ENCODE measurements around the gene ALDH9A1. TPM values are rescaled to one million over a fixed set of nuclear protein-coding genes. Genes with fewer than 3 reads are reported as not detected.
"Not testable (repeated sequence)": the region's sequence is repeated elsewhere in the genome, so short reads cannot be mapped to it uniquely, and the experiment has no call there.

ALDH9A1 gene
- 50.3 and 55.9 TPM in 2 replicates for total RNA-seq (2014; rRNA removed; shearing (Covaris generic))

GRCh38 chr1:165697881-165698760 is at the start of gene ALDH9A1:
ALDH9A1 (minus strand) TSS chr1:165698562; CDS start chr1:165698558, 4 bp downstream.
- peak; percentile 86 for DNase-seq (ENCODE audit: low read depth)

- no peak for DNase-seq (ENCODE audit: low read depth)
Measured at GRCh38 chr1:165747632-165748447, 49.5 kb upstream of the ALDH9A1 start.

- DNase-seq (ENCODE audit: low read depth) = not testable (repeated sequence)
Measured at GRCh38 chr1:165744913-165745312, 46.6 kb upstream of the ALDH9A1 start.

- DNase-seq (ENCODE audit: low read depth) = no peak
Measured at GRCh38 chr1:165742194-165742593, 43.8 kb upstream of the ALDH9A1 start.

- DNase-seq (ENCODE audit: low read depth) = no peak
Measured at GRCh38 chr1:165738794-165739193, 40.4 kb upstream of the ALDH9A1 start.

- DNase-seq (ENCODE audit: low read depth) = no peak
Measured at GRCh38 chr1:165737196-165737595, 38.8 kb upstream of the ALDH9A1 start.

- no peak for DNase-seq (ENCODE audit: low read depth)
Measured at GRCh38 chr1:165734906-165735305, 36.5 kb upstream of the ALDH9A1 start.

- no peak for DNase-seq (ENCODE audit: low read depth)
Measured at GRCh38 chr1:165726841-165727240, 28.5 kb upstream of the ALDH9A1 start.

- DNase-seq (ENCODE audit: low read depth) = no peak
Measured at GRCh38 chr1:165726169-165726568, 27.8 kb upstream of the ALDH9A1 start.

GRCh38 chr1:165717918-165718515 is 19.7 kb upstream of the ALDH9A1 start:
- DNase-seq (ENCODE audit: low read depth) = peak; percentile 64

- DNase-seq (ENCODE audit: low read depth) = not testable (repeated sequence)
Measured at GRCh38 chr1:165716265-165717051, 18.1 kb upstream of the ALDH9A1 start.

GRCh38 chr1:165712764-165713163 is 14.4 kb upstream of the ALDH9A1 start:
- DNase-seq (ENCODE audit: low read depth) = no peak

- DNase-seq (ENCODE audit: low read depth) = no peak
Measured at GRCh38 chr1:165707984-165708706, 9.8 kb upstream of the ALDH9A1 start.

- peak; percentile 38 for DNase-seq (ENCODE audit: low read depth)
Measured at GRCh38 chr1:165703648-165704047, 5.3 kb upstream of the ALDH9A1 start.

GRCh38 chr1:165701922-165702321 is 3.6 kb upstream of the ALDH9A1 start:
- not testable (repeated sequence) for DNase-seq (ENCODE audit: low read depth)

GRCh38 chr1:165699577-165699976 is 1.2 kb upstream of the ALDH9A1 start:
- no peak for DNase-seq (ENCODE audit: low read depth)

- no peak for DNase-seq (ENCODE audit: low read depth)
Measured at GRCh38 chr1:165698761-165699052, 345 bp upstream of the ALDH9A1 start.

GRCh38 chr1:165697491-165697880 is 876 bp downstream of the ALDH9A1 start:
- peak; percentile 23 for DNase-seq (ENCODE audit: low read depth)

- peak; percentile 78 for DNase-seq (ENCODE audit: low read depth)
Measured at GRCh38 chr1:165696625-165697100, 1.7 kb downstream of the ALDH9A1 start.

- DNase-seq (ENCODE audit: low read depth) = no peak
Measured at GRCh38 chr1:165695031-165695430, 3.3 kb downstream of the ALDH9A1 start.

- no peak for DNase-seq (ENCODE audit: low read depth)
Measured at GRCh38 chr1:165688046-165688445, 10.3 kb downstream of the ALDH9A1 start.

Data from M059J (cell line).